HG03520 (cell line): Measurements from ENCODE around the gene PCSK5.
"Not testable (repeated sequence)": the region's sequence is repeated elsewhere in the genome, so short reads cannot be mapped to it uniquely, and the experiment has no call there.

ENCODE experiments used
- ATAC-seq: cut with Tn5 transposase; IDR thresholded peaks from one replicate; pipeline ENCODE4 v1.9.1; 2021; ENCODE audit warnings: mild to moderate bottlenecking, moderate library complexity; ENCODE audit not compliant: unreplicated experiment

The PCSK5 gene

DNA sequence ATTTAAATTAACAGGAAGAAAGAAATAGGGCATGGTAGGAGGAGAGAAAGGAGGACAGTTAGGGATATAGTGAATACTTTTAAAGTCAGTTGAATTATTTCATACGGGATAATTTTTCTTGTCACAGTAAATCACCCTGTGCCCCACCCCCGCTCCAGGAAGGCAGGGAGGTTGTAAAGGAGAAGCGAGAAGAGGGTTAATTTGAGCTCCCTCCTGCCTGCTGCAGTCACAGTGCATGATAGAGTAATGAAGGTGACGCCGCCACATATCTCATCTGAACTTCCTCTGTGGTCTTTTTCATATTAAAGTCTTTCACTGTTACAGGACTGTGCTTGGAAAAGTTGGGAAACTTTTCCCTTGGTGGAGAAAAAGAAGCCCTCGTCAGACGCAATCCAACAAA lies 896 bp upstream of the PCSK5 start:
- no peak for ATAC-seq

DNA sequence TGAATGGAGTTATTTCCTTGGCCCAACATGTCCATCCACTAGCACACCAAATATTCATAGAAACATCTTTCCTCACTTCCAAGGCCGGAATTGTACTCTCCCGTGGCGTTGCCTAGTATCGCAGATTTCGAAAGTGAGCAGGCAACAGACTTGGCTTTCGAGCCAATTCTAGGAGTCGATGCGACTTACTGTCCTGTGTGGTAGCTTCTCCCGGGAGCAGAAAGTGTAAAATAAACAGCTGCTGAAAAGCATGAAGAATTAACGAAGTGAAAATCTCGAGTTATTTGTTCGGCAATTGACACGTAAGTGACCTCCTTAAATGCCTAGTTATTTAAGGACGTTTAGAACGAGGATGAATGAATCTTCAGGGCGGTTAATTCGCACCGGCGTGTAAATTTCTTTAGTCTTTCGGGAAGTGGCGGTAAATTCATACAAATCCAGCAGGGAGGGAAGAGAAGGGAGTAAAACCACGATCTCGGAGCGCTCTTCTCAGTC lies 449 bp upstream of the PCSK5 start:
- no peak for ATAC-seq

GRCh38 chr9:75891277-75891741 lies 836 bp downstream of the PCSK5 start:
- ATAC-seq: no peak

- ATAC-seq: no peak
These were observed 1.3 kb downstream of the PCSK5 start for GRCh38 chr9:75891771-75892215.

- no peak for ATAC-seq
These were observed 1.9 kb downstream of the PCSK5 start for GRCh38 chr9:75892216-75892911.

DNA sequence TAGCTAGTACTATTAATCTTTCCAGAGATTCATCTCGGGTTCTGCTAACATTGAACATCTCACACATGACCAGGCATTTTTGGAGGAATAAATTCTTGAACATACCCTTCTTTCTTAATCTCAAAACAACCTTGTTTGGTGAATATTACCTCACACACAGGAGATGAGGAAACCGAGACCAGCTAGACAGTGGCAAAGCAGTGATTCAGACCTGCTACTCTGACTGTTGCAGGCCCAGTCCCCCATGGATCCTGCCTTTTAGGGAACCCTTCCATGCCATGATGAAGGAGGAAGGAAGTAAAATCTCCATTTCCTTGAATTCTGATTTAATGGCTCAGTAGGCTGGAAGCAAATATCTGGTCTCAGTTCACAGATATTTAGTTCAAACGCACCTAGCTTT lies 2.6 kb downstream of the PCSK5 start:
- no peak for ATAC-seq

DNA sequence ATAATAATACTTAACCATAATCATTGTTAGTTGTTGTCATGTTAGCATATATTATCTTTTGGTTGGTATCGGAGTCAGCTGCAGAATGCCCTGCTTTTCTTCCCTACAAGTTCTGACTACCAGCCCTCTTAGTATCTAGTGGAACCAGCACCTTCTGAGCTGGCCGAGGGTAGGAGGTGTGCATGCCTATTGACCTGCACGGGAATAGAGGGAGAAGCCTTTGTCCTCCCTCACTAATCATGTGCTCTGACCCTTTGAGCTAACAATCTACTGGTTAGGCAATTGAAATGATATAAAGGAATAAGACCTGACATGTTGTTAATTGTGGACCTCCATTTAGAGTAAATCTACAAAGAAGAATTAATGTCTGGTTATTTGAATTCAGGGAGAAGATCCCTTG lies 4.1 kb downstream of the PCSK5 start:
- ATAC-seq: no peak

GRCh38 chr9:75895112-75895511 lies 4.6 kb downstream of the PCSK5 start:
- no peak for ATAC-seq

DNA sequence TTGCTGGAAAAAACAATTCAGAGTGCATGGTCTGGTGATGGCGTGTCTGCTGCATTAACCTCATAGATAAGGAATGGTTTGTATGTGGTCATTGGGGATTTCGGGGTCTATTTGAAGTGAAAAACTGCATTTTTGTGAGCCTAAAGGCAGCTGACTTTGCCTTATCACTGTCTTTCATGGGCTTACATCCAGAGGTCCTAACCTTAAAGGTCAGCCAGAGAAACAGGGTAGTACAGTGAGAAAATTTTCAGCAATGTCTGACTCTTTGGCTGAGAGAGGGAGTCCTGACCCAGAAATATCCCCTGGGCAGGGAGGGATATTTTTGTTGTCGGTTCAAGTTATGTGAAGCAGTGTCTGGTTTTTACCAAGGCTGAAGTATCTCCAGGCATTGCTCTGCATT lies 5.7 kb downstream of the PCSK5 start:
- no peak for ATAC-seq

GRCh38 chr9:75900893-75901524 lies 10.5 kb downstream of the PCSK5 start:
- not testable (repeated sequence) for ATAC-seq

- ATAC-seq: no peak
These were observed 13.4 kb downstream of the PCSK5 start for GRCh38 chr9:75903785-75904360.

- no peak for ATAC-seq
These were observed 13.9 kb downstream of the PCSK5 start for GRCh38 chr9:75904364-75904763.

GRCh38 chr9:75906531-75906930 lies 16.1 kb downstream of the PCSK5 start:
- ATAC-seq: no peak

DNA sequence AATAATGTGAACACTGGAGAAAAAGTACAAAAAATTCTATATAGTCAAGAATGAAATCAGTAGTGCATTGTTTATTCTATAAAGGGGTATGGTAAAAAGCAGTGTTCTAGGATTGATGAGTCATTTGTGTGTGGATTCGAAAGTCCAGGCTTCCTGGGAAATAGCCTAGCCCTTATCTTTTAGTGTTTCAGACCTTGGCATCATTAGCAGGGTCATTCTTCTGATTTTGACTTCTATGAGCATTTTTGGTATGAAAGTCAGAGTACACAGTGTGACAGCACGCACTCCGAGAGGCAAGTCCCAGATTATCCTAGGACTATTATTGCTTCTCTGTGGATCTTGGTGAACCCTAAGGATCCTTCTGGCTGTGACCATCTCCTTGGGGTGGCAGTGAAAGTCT lies 16.9 kb downstream of the PCSK5 start:
- ATAC-seq: no peak

DNA sequence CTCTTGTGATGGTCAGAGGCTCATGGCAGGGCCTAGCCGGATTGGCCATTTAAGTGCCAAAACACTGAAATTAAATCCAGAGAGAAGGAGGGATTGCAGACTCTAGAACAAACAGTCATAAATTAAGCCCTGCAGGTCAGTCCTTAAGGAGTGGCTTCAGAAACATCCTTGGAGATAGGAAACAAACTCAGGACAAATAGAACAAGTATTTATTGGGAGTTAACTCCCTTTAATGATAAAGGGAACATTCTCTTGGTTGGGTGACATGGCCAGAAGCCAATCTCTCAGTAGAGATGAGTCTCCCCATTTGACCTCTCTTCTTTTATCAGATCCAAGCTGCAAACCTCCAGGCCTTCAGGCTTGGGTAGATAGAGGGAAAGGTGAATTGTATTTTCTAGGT lies 17.4 kb downstream of the PCSK5 start:
- ATAC-seq: no peak

DNA sequence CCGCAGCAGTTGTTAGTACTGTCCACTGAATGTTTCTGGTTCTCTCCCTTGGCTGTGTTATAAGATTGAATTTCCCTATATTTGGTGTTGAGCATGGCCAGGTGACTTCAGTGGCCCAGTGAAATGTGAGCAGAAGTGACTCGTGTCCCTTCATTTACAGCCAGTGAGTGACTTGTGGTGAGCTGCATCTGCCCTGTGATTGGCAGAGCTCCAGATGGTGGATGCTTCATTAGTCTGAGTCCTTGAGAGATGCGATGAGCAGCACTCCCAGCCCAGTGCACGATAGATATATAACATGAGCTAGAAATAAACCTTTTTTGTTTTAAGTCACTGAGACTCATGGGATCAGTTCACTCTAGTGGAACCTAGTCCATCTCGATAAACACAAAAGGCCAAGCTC lies 19.3 kb downstream of the PCSK5 start:
- ATAC-seq: no peak

DNA sequence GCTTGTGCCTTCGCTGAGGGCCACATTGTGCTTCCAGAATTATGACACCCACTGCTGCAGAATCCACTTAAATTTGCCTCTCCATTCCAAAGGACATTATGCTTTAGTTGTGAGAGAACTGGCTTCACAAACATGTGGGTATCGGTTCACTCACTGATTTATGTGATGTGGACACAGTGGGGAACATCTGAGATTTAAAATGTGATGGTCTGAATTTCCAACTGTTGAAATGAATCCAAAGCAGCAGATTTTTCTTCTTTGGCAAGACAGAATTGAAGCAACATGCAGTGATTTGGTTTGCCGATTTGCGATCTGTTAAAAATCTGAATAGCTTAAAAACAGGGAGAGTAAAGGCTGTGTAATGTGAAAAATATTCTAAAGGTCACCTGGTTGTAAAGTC lies 20.3 kb downstream of the PCSK5 start:
- ATAC-seq: no peak

- ATAC-seq: no peak
These were observed 20.9 kb downstream of the PCSK5 start for GRCh38 chr9:75911390-75911789.

- no peak for ATAC-seq
These were observed 22.5 kb downstream of the PCSK5 start for GRCh38 chr9:75912951-75913350.

GRCh38 chr9:75914002-75914401 lies 23.5 kb downstream of the PCSK5 start:
- ATAC-seq: no peak

DNA sequence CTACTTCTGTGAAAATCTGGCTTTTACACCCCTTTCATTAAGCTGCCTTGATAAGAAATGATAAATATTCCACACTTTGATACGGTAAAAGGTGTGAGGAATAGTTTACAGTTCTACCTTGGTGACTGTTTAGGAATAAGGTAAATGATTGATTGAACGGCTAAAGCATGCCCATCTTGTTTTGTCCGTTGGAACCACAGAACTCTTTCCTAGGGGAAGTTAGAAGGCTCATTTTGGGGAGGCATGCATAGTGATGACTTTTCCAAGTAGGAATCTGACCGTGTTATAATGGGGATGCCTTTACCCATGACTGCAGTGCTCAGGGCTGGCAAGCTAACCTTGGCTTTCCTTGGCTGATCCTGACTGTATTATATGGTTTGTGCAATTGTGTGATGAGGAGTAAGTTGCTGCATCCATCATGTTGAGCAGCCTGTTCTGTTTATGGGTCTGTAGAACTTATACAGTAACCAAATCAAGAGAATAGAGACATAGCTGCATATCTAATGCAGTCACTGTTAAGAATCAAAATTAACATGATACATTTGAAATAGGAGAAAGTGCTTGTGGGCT lies 24.5 kb downstream of the PCSK5 start:
- ATAC-seq: no peak

GRCh38 chr9:75918154-75918553 lies 27.7 kb downstream of the PCSK5 start:
- no peak for ATAC-seq
